ENCODE measurements around the gene KLRG1. TPM values are rescaled to one million over a fixed set of nuclear protein-coding genes. Genes with fewer than 3 reads are reported as not detected.

The KLRG1 gene
- total and polyA plus RNA-seq, 9 of the 15 experiments (the other 6 are each of a cell fraction or from before 2014, with no cell fraction given), result 1.4 to 7.2 (median 2.1) TPM

GRCh38 chr12:9039397-9039977 lies 50.1 kb downstream of the KLRG1 start (continued):
- TF ChIP-seq REST (IDR thresholded peaks at IDR 0.05; ENCODE audit: borderline replicate concordance) (peak; percentile 74; the same call in 1 of the 2 replicates), REST (CRISPR knock-in tag; IDR thresholded peaks at IDR 0.05; ENCODE audit: low read depth) (no peak), NFATC3 (IDR thresholded peaks at IDR 0.05) (no peak), CTCF (IDR thresholded peaks at IDR 0.05 in 2 of 3, conservative IDR thresholded peaks at IDR 0.05 in 1 of 3; ENCODE audit: insufficient read depth in 2 of 3, low read depth in 1 of 3, low read length in 3 of 3) (peak; percentile 44 to 74 (median 48); a peak in 4 of 6 replicates), HNRNPLL (IDR thresholded peaks at IDR 0.05; ENCODE audit: low read depth, low read length, poor library complexity, severe bottlenecking) (no peak), JUND (IDR thresholded peaks at IDR 0.05; ENCODE audit: borderline replicate concordance, low read depth, low read length) (peak; percentile 6; the same call in 1 of the 2 replicates), JUND (tag; IDR thresholded peaks at IDR 0.05; ENCODE audit: borderline replicate concordance, low read depth, low read length) (no peak), MYBL2 (IDR thresholded peaks at IDR 0.05; ENCODE audit: low read depth) (no peak), MYBL2 (CRISPR knock-in tag; IDR thresholded peaks at IDR 0.05; ENCODE audit: borderline replicate concordance) (no peak)
- TF ChIP-seq, protein P1, sequence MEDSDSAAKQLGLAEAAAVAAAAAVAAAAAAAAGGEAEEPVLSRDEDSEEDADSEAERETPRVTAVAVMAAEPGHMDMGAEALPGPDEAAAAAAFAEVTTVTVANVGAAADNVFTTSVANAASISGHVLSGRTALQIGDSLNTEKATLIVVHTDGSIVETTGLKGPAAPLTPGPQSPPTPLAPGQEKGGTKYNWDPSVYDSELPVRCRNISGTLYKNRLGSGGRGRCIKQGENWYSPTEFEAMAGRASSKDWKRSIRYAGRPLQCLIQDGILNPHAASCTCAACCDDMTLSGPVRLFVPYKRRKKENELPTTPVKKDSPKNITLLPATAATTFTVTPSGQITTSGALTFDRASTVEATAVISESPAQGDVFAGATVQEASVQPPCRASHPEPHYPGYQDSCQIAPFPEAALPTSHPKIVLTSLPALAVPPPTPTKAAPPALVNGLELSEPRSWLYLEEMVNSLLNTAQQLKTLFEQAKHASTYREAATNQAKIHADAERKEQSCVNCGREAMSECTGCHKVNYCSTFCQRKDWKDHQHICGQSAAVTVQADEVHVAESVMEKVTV (CRISPR knock-in tag; IDR thresholded peaks at IDR 0.05), result peak; percentile 51; the same call in 1 of the 2 replicates

All from K562 (cell line).